GM20000 (cell line): Measurements from ENCODE around the gene PLIN3.

Experiments
- DNase-seq: peaks from one replicate; pipeline ENCODE4 v3.0.0; 2012; ENCODE audit warnings: low spot score
- CTCF ChIP-seq: IDR thresholded peaks from 2 replicates; pipeline ENCODE4 v1.5.1; 2012; ENCODE audit warnings: mild to moderate bottlenecking, control low read depth; ENCODE audit errors: extremely low read depth, missing control alignments

Gene PLIN3

DNA sequence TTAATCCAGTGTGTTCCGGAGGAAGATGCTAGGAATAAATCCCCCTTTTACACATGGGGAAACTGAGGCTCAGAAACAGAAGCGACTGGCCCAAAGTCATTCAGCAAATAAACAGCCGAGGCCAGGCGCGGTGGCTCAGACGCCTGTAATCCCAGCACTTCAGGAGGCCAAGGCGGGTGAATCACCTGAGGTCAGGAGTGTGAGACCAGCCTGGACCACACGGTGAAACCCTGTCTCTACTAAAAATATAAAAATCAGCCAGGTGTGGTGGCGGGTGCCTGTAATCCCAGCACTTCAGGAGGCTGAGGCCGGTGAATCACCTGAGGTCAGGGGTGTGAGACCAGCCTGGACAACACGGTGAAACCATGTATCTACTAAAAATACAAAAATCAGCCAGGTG lies 11.6 kb upstream of the PLIN3 start:
- no peak for TF ChIP-seq CTCF
- no peak for DNase-seq

DNA sequence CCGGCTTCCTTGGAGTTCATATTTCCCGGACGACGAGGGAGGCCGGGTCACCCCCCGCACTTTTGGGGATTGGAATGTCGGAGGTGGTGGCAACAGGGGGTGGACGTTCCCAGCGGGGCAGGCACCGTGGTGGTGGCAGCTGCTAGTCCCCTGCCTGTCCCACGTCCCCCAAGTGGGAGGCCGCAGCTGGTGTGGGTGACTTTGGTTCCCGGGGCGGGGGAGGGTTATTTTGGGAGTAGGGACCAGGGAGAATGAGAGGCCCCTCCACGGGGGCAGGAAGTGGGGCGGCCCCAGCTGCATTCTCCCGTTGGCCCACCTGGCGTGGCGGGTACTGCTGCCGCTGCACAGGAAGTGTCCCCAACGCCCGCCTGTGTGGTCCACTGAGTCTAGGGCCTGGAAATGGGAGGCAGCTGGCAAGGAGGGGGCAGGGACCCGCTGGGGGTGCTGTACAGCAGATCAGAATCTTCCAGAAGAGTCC lies 11.1 kb upstream of the PLIN3 start:
- TF ChIP-seq CTCF: no peak
- no peak for DNase-seq

GRCh38 chr19:4877753-4878490 lies 10.5 kb upstream of the PLIN3 start:
- no peak for TF ChIP-seq CTCF
- DNase-seq: no peak

DNA sequence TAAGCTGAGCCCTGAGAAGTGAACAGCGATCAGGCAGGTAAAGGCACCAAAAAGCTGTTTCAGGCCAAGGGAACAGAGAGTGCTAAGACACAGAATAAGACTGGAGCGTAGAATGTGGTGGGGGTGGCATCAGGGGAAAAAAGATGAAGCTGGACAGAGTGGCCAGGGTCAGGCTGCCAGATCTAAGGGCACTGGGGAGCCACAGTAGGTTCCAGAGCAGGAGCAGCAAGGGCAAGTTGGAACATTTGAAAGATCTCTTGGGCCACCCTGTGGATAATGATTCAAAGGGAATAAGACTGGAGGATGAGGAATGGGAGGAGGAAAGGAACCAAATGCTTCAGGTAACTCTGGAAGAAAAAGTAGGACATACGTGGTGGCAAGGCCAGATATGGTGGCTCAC lies 6.5 kb upstream of the PLIN3 start:
- no peak for DNase-seq
- TF ChIP-seq CTCF: no peak

DNA sequence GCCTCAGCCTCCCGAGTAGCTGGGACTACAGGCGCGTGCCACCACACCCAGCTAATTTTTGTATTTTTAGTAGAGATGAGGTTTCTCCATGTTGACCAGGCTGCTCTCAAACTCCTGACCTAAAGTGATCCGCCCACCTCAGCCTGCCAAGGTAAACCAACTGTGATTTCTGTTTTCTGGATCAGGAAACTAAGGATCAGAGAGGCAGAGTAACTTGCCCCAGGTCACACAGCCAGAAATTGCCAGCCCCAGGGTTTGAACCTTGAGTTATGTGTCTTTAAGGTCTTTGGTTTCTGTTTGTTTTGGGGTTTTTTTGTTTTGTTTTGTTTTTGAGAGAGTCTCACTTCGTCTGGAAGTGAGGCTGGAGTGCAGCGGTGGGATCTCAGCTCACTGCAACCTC lies 4.2 kb upstream of the PLIN3 start:
- no peak for TF ChIP-seq CTCF
- DNase-seq: no peak

DNA sequence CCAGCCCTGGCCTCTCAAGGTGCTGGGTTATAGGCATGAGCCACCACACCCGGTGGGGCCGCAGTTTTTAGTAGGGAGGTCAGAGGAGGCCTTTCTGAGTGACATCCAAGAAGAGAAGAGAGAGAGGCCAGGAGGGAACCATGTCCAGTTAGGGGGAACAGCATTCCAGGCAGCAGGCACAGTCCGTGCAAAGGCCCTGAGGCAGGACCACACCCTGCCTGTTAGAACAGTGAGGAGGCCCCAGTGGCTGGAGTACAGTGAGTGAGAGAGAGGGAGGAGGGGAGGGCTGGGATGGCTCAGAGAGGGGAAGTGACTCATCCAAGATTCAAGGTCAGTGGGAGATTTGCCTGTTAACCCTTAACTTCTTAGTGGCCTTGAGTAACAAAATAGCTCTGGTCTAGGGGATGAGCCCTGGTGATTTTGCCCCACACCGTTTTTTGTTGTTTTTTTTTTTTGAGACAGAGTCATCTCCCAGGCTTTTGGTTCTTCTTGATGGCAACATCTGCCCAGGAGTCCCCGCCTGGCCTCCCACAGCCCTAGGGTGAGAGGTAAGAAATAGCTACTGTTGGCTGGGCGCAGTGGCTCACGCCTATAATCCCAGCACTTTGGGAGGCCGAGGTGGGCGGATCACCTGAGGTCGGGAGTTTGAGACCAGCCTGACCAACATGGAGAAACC lies 2.7 kb upstream of the PLIN3 start:
- TF ChIP-seq CTCF: no peak
- DNase-seq: no peak

DNA sequence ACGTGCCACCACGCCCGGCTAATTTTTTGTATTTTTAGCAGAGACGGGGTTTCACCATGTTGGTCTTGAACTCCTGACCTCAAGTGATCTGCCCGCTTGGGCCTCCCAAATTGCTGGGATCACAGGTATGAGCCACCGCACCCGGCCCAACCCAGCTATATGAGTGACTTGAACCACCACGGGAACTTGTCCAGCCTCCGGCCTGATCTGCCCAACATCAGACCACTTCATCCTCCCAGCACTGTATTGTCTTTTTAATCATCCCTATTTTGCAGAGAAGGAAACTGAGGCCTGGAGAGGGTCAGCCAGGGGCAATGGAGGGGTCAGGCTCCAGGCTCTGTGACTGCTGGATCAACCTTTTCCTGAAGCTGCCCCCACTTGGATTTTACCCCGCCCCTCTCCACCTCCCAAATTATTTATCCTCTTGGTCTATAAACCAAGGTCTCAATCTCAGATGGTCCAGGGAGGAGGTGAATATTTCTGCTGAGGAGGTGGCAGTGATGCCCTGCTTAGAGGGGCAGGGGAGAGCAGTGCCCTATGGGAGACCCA lies 893 bp upstream of the PLIN3 start:
- no peak for TF ChIP-seq CTCF
- no peak for DNase-seq
